ENCODE data around the gene PRL. TPM values are rescaled to one million over a fixed set of nuclear protein-coding genes. Genes with fewer than 3 reads are reported as not detected.

PRL gene
- total and polyA plus RNA-seq, 2 donors (not counting 1 experiment from before 2014, with no cell fraction given): not detected

DNA sequence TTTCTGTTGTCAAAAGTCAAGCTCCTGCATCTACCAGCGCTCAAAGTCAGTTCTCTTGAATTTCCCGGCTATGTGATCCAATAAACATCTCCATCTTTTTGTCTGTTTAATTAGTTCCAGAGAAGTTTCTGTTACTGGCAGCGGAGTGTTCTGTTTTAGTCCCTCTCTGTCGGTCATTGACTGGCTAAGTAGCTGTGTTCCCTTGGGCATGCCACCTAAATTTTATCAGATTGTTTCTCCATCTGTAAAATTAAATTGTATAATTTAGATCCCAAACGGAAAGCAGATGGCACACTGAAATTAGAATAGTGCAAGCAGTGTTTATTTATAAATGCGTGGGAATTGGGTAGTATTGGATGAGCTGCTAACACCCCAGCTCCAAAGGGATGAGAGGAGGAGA is 29.7 kb upstream of the PRL start:
- no peaks in the 10 kb centered on the region for H3K36me3 ChIP-seq (ENCODE audit: control insufficient read depth, insufficient read depth, low read length)
- no peak overlapping the region for H3K4me3 ChIP-seq (replicated peaks in 1 of 4; ENCODE audit: control extremely low read depth in 1 of 4, insufficient read depth in 1 of 4, low read depth in 3 of 4, low read length in 4 of 4)
- no peaks in the 10 kb centered on the region for H3K9me3 ChIP-seq (ENCODE audit: control insufficient read depth, insufficient read depth, low read depth, low read length)
- TF ChIP-seq EZH2 (IDR thresholded peaks at IDR 0.05; ENCODE audit: low read length, missing control alignments): no peak
- TF ChIP-seq, protein P1, sequence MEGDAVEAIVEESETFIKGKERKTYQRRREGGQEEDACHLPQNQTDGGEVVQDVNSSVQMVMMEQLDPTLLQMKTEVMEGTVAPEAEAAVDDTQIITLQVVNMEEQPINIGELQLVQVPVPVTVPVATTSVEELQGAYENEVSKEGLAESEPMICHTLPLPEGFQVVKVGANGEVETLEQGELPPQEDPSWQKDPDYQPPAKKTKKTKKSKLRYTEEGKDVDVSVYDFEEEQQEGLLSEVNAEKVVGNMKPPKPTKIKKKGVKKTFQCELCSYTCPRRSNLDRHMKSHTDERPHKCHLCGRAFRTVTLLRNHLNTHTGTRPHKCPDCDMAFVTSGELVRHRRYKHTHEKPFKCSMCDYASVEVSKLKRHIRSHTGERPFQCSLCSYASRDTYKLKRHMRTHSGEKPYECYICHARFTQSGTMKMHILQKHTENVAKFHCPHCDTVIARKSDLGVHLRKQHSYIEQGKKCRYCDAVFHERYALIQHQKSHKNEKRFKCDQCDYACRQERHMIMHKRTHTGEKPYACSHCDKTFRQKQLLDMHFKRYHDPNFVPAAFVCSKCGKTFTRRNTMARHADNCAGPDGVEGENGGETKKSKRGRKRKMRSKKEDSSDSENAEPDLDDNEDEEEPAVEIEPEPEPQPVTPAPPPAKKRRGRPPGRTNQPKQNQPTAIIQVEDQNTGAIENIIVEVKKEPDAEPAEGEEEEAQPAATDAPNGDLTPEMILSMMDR (conservative IDR thresholded peaks at IDR 0.05 in 1 of 2, IDR thresholded peaks at IDR 0.05 in 1 of 2; ENCODE audit: low read depth in 1 of 2, low read length in 2 of 2): no peak
- no peak overlapping the region for H3K27ac ChIP-seq (ENCODE audit: insufficient read depth, low read length)
- no peak overlapping the region for H3K4me2 ChIP-seq (ENCODE audit: extremely low read depth, insufficient read depth, low read length)
- H2AFZ ChIP-seq (ENCODE audit: low read length): no peak overlapping the region
- no peak overlapping the region for H3K9ac ChIP-seq (ENCODE audit: insufficient read depth, low read length)
- no peaks in the 10 kb centered on the region for H3K27me3 ChIP-seq (ENCODE audit: control insufficient read depth, insufficient read depth, low read length)
- no peaks in the 10 kb centered on the region for H3K4me1 ChIP-seq (ENCODE audit: control insufficient read depth, extremely low read depth, insufficient read depth, low read length)
- no peaks in the 10 kb centered on the region for H3K79me2 ChIP-seq (ENCODE audit: control insufficient read depth, insufficient read depth, low read length)
- H4K20me1 ChIP-seq (ENCODE audit: control insufficient read depth, extremely low read depth, insufficient read depth, low read length): no peaks in the 10 kb centered on the region
- no peak for DNase-seq (ENCODE audit: low read depth in 2 of 2)

DNA sequence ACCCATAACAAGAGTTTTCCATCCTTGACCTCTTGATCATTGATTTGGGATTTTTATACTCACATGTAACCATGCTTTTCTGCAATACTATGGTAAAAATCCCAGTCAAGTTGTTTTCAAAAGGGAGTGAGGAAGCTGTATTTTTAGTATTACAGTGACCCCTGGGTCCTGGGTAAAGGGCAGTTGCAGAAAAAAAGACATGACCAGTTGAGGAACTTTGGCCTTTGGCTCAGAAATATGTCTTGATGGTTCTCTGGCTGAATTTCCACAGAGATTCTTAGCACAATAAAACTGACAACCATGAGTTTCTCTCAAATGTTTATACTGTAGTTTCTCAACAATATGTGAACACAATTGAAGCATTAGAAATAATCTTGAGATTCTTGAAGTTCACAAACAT is 28.6 kb upstream of the PRL start:
- Histone ChIP-seq H3K4me3 (replicated peaks in 1 of 4; ENCODE audit: control extremely low read depth in 1 of 4, insufficient read depth in 1 of 4, low read depth in 3 of 4, low read length in 4 of 4) (no peak overlapping the region), H3K79me2 (ENCODE audit: control insufficient read depth, insufficient read depth, low read length) (no peaks in the 10 kb centered on the region), H3K27me3 (ENCODE audit: control insufficient read depth, insufficient read depth, low read length) (no peaks in the 10 kb centered on the region), H3K4me2 (ENCODE audit: extremely low read depth, insufficient read depth, low read length) (no peak overlapping the region), H3K27ac (ENCODE audit: insufficient read depth, low read length) (no peak overlapping the region), H4K20me1 (ENCODE audit: control insufficient read depth, extremely low read depth, insufficient read depth, low read length) (no peaks in the 10 kb centered on the region), H3K36me3 (ENCODE audit: control insufficient read depth, insufficient read depth, low read length) (no peaks in the 10 kb centered on the region), H3K4me1 (ENCODE audit: control insufficient read depth, extremely low read depth, insufficient read depth, low read length) (no peaks in the 10 kb centered on the region), H2AFZ (ENCODE audit: low read length) (no peak overlapping the region), H3K9ac (ENCODE audit: insufficient read depth, low read length) (no peak overlapping the region), H3K9me3 (ENCODE audit: control insufficient read depth, insufficient read depth, low read depth, low read length) (no peaks in the 10 kb centered on the region)
- no peak for TF ChIP-seq EZH2 (IDR thresholded peaks at IDR 0.05; ENCODE audit: low read length, missing control alignments)
- TF ChIP-seq, protein P1 (conservative IDR thresholded peaks at IDR 0.05 in 1 of 2, IDR thresholded peaks at IDR 0.05 in 1 of 2; ENCODE audit: low read depth in 1 of 2, low read length in 2 of 2): no peak
- peak in 1 of 2 donors; percentile 50 for DNase-seq (ENCODE audit: low read depth in 2 of 2)

DNA sequence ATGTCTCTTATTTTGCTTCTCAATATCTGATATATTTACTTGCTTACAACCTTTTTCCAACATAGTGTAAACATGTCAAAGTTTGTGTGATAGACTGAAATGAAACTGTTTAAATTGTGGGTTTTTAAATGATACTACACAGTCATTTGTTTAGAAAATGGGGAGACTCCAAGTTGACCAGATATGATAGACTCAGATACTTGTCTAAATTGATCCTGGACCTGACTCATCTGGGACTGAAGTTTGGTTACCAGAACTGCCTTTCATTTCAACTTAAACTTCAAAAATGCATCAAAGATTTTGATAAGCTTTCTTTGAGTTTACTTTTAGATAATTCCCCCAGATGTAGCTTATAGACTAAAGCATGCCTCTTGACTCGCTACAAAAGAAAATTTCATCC is 27.0 kb upstream of the PRL start:
- no peaks in the 10 kb centered on the region for H3K36me3 ChIP-seq (ENCODE audit: control insufficient read depth, insufficient read depth, low read length)
- no peaks in the 10 kb centered on the region for H3K9me3 ChIP-seq (ENCODE audit: control insufficient read depth, insufficient read depth, low read depth, low read length)
- no peak overlapping the region for H2AFZ ChIP-seq (ENCODE audit: low read length)
- H4K20me1 ChIP-seq (ENCODE audit: control insufficient read depth, extremely low read depth, insufficient read depth, low read length): no peaks in the 10 kb centered on the region
- H3K4me2 ChIP-seq (ENCODE audit: extremely low read depth, insufficient read depth, low read length): no peak overlapping the region
- H3K27me3 ChIP-seq (ENCODE audit: control insufficient read depth, insufficient read depth, low read length): no peaks in the 10 kb centered on the region
- no peak for DNase-seq (ENCODE audit: low read depth in 2 of 2)
- no peak for TF ChIP-seq EZH2 (IDR thresholded peaks at IDR 0.05; ENCODE audit: low read length, missing control alignments)
- TF ChIP-seq, protein P1 (conservative IDR thresholded peaks at IDR 0.05 in 1 of 2, IDR thresholded peaks at IDR 0.05 in 1 of 2; ENCODE audit: low read depth in 1 of 2, low read length in 2 of 2): no peak
- no peaks in the 10 kb centered on the region for H3K79me2 ChIP-seq (ENCODE audit: control insufficient read depth, insufficient read depth, low read length)
- no peaks in the 10 kb centered on the region for H3K4me1 ChIP-seq (ENCODE audit: control insufficient read depth, extremely low read depth, insufficient read depth, low read length)
- H3K9ac ChIP-seq (ENCODE audit: insufficient read depth, low read length): no peak overlapping the region
- H3K4me3 ChIP-seq (replicated peaks in 1 of 4; ENCODE audit: control extremely low read depth in 1 of 4, insufficient read depth in 1 of 4, low read depth in 3 of 4, low read length in 4 of 4): no peak overlapping the region
- no peak overlapping the region for H3K27ac ChIP-seq (ENCODE audit: insufficient read depth, low read length)
